Breast epithelium (tissue), 4 donors: ENCODE data around the gene CAT. TPM values are rescaled to one million over a fixed set of nuclear protein-coding genes. Genes with fewer than 3 reads are reported as not detected.

Source experiments
- DNase-seq, 2 donors: peaks; one replicate each; pipeline ENCODE4 v3.0.0-alpha.2; 2019; ENCODE audit warnings: low spot score in 2 of 2
- H3K27ac ChIP-seq, 2 donors: fragments of 200-600 bp; sonication (generic) in 1 of 2; one replicate each; pipeline ENCODE4 v1.5.1; 2016 to 2019; ENCODE audit warnings: mild to moderate bottlenecking in 1 of 2
- H3K27me3 ChIP-seq, 2 donors: fragments of 200-600 bp; sonication (generic) in 1 of 2; one replicate each; pipeline versions ENCODE4 v1.5.1 to v1.6.0; 2017 to 2019; ENCODE audit warnings: control low read depth in 1 of 2, mild to moderate bottlenecking in 1 of 2
- H3K36me3 ChIP-seq: fragments of 200-600 bp; one replicate; pipeline ENCODE4 v1.5.1; 2019
- H3K4me1 ChIP-seq, 2 donors: fragments of 200-600 bp; sonication (generic); one replicate each; pipeline ENCODE4 v1.5.1; 2016 to 2019; ENCODE audit warnings: control low read depth in 1 of 2
- H3K4me3 ChIP-seq, 3 donors: fragments of 200-600 bp; sonication (generic); 1 replicate in 2 of 3; 2 replicates in 1 of 3; pipeline ENCODE4 v1.5.1; 2016 to 2019; ENCODE audit warnings: mild to moderate bottlenecking in 3 of 3, moderate library complexity in 2 of 3
- H3K9me3 ChIP-seq, 2 donors: fragments of 200-600 bp; sonication (generic) in 1 of 2; one replicate each; pipeline ENCODE4 v1.5.1; 2016 to 2019; ENCODE audit warnings: control low read depth in 1 of 2
- POLR2A ChIP-seq: fragments of 450-650 bp; IDR thresholded peaks from one replicate; pipeline ENCODE4 v1.6.1; 2016; ENCODE audit warnings: antibody characterized with exemption, mild to moderate bottlenecking, moderate library complexity
- POLR2AphosphoS5 ChIP-seq, 3 donors: sonication (generic); formaldehyde crosslinking; IDR thresholded peaks; one replicate each; pipeline ENCODE4 v1.6.1; 2017; ENCODE audit warnings: antibody characterized with exemption in 3 of 3
- intact Hi-C: fragments of 100-400 bp; cut with DNase I; formaldehyde crosslinking; loops from one replicate; pipeline ENCODE4 v1.15.1; 2023; ENCODE audit warnings: low total_unique reads
- total RNA-seq, 3 donors: library from RNA; depleted of rRNA; stranded (reverse); fragments of >200 nt; gene quantifications; one replicate each; pipeline ENCODE4 v1.1.0, GENCODE V29; 2016
- TF ChIP-seq, protein P1 (sequence below), 3 donors: fragments of 450-650 bp; IDR thresholded peaks; one replicate each; pipeline ENCODE4 v1.5.1; 2016 to 2017; ENCODE audit warnings: antibody characterized with exemption in 3 of 3, mild to moderate bottlenecking in 3 of 3, moderate library complexity in 3 of 3

CAT gene
- total RNA-seq, 3 donors from 2014 or later: 177 to 469 (median 190) TPM

GRCh38 chr11:34508524-34508923 is 69.8 kb downstream of the CAT start:
- TF ChIP-seq, protein P1, sequence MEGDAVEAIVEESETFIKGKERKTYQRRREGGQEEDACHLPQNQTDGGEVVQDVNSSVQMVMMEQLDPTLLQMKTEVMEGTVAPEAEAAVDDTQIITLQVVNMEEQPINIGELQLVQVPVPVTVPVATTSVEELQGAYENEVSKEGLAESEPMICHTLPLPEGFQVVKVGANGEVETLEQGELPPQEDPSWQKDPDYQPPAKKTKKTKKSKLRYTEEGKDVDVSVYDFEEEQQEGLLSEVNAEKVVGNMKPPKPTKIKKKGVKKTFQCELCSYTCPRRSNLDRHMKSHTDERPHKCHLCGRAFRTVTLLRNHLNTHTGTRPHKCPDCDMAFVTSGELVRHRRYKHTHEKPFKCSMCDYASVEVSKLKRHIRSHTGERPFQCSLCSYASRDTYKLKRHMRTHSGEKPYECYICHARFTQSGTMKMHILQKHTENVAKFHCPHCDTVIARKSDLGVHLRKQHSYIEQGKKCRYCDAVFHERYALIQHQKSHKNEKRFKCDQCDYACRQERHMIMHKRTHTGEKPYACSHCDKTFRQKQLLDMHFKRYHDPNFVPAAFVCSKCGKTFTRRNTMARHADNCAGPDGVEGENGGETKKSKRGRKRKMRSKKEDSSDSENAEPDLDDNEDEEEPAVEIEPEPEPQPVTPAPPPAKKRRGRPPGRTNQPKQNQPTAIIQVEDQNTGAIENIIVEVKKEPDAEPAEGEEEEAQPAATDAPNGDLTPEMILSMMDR (IDR thresholded peaks at IDR 0.05): no peak
- TF ChIP-seq POLR2A: no peak
- no peak for TF ChIP-seq POLR2AphosphoS5 (IDR thresholded peaks at IDR 0.05)
- no peaks in the 10 kb centered on the region for H3K36me3 ChIP-seq
- no peak for DNase-seq
- no peak overlapping the region for H3K27ac ChIP-seq
- H3K27me3 ChIP-seq: no peaks in the 10 kb centered on the region
- no peak overlapping the region for H3K4me3 ChIP-seq
- H3K4me1 ChIP-seq: no peaks in the 10 kb centered on the region
- no peaks in the 10 kb centered on the region for H3K9me3 ChIP-seq
- intact Hi-C loops: no loop called here

GRCh38 chr11:34509336-34509876 is 70.7 kb downstream of the CAT start:
- no peak for DNase-seq
- H3K4me1 ChIP-seq: no peaks in the 10 kb centered on the region
- no peak overlapping the region for H3K4me3 ChIP-seq
- no peaks in the 10 kb centered on the region for H3K9me3 ChIP-seq
- no peak overlapping the region for H3K27ac ChIP-seq
- TF ChIP-seq, protein P1 (IDR thresholded peaks at IDR 0.05): no peak
- TF ChIP-seq POLR2AphosphoS5 (IDR thresholded peaks at IDR 0.05) (no peak), POLR2A (no peak)
- intact Hi-C loops: no loop called here
- no peaks in the 10 kb centered on the region for H3K27me3 ChIP-seq
- no peaks in the 10 kb centered on the region for H3K36me3 ChIP-seq

DNA sequence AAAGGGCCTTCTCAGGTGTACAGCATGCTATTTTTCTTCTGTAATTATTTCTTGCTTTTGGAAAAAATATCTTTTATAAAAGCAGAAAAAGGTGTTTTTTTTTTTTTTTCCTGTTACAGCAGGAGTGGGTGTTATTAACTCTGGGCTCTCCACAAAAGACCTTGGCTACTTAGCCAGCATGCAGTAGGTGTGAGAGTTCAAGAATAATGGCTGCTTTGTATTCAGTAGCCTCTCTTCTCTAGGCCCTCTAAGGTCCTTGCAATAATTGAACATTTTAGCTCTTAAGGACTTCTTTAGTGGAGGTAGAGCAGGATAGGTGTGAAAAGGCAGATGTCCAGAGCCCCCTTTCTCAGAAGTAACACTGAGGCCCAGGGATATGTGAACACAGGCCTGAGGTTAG is 71.5 kb downstream of the CAT start:
- no peaks in the 10 kb centered on the region for H3K27me3 ChIP-seq
- H3K4me3 ChIP-seq: no peak overlapping the region
- intact Hi-C loops: no loop called here
- no peak for DNase-seq
- H3K27ac ChIP-seq: no peak overlapping the region
- TF ChIP-seq POLR2A: no peak
- no peak for TF ChIP-seq POLR2AphosphoS5 (IDR thresholded peaks at IDR 0.05)
- TF ChIP-seq, protein P1 (IDR thresholded peaks at IDR 0.05): no peak
- H3K4me1 ChIP-seq: no peaks in the 10 kb centered on the region
- H3K36me3 ChIP-seq: no peaks in the 10 kb centered on the region
- H3K9me3 ChIP-seq: no peaks in the 10 kb centered on the region

DNA sequence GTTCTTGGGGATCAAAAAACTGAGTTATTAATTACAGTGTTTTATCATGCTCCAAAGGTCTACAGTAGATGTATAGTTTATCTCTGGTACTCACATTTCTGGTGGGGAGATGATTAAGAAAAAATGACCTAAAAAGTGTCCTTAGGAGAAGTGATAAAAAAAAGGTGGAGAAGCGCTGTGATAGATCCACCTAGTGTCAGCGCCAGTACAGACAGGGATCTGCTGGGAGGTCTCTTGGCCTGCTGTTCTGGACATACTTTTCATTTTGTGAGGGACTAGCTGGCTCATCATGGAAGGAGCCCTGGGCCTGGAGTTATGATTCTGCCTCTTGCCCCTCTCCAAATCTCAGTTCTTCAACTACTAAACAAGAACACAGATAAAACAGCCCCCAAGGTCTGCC is 71.9 kb downstream of the CAT start:
- intact Hi-C loops: no loop called here
- no peaks in the 10 kb centered on the region for H3K27me3 ChIP-seq
- TF ChIP-seq, protein P1 (IDR thresholded peaks at IDR 0.05): no peak
- no peak for TF ChIP-seq POLR2AphosphoS5 (IDR thresholded peaks at IDR 0.05)
- TF ChIP-seq POLR2A: no peak

DNA sequence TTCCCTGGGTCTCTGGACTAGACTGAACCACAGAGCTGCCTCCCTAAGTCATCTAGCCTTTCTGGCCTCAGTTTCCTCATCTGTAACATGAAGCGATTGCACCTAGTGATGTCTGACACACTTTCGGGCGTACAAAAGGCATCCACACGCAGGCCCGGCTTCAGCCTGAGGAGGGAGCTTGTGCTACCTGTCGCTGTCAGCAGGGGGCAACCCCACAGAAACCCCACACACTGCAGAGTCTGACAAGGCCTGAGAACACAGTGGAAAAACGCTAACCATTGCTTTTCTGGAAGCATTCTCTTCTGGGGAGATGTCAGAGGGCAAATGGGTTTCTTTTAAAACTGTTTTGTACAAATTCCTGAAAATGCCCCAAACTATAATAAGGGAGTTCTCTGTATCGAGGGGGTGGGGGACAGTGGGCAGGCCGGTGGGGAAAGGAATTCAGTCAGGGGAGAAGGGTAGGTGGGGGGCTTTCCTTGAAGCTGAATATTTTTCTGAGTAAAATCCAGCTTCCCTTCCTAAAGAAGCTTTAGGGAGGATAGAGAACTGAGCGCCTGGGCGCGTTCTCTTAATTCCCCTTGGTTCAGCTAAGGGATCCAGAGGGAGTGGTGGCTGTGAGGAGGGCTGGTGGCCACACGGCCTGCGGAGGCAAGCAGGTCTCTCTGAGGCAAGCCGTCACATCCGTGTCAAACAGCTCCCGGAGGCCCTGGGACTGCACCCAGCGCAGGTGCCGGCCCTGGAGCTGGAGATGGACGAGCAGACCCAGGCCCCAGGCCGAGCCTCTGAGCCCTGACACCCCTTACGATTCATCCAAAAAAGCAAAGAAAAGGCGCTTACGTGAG is 74.3 kb downstream of the CAT start:
- H3K36me3 ChIP-seq: no peaks in the 10 kb centered on the region
- DNase-seq: peak; percentile 40 to 63
- intact Hi-C loops: no loop called here
- TF ChIP-seq POLR2AphosphoS5 (IDR thresholded peaks at IDR 0.05) (no peak), POLR2A (no peak)
- TF ChIP-seq, protein P1 (IDR thresholded peaks at IDR 0.05): peak; percentile 33 to 79 (median 68)
- no peaks in the 10 kb centered on the region for H3K27me3 ChIP-seq
- peak overlapping the region in 2 of 3 donors; percentile 27 to 36 for H3K4me3 ChIP-seq
- H3K9me3 ChIP-seq: no peaks in the 10 kb centered on the region
- H3K4me1 ChIP-seq: no peaks in the 10 kb centered on the region
- peak overlapping the region; percentile 52 to 79 for H3K27ac ChIP-seq

More for the DNA sequence above, 71.9 kb downstream of the CAT start:
- H3K4me3 ChIP-seq: no peak overlapping the region
- no peak overlapping the region for H3K27ac ChIP-seq
- no peaks in the 10 kb centered on the region for H3K36me3 ChIP-seq
- no peaks in the 10 kb centered on the region for H3K4me1 ChIP-seq
- DNase-seq: no peak
- H3K9me3 ChIP-seq: no peaks in the 10 kb centered on the region
